ENCODE measurements around the gene UBALD1. TPM values are rescaled to one million over a fixed set of nuclear protein-coding genes. Genes with fewer than 3 reads are reported as not detected.
"Not testable (repeated sequence)": the region's sequence is repeated elsewhere in the genome, so short reads cannot be mapped to it uniquely, and the experiment has no call there.

The UBALD1 gene
- total RNA-seq, 1 experiment from 2014 or later: 45.9 TPM

DNA sequence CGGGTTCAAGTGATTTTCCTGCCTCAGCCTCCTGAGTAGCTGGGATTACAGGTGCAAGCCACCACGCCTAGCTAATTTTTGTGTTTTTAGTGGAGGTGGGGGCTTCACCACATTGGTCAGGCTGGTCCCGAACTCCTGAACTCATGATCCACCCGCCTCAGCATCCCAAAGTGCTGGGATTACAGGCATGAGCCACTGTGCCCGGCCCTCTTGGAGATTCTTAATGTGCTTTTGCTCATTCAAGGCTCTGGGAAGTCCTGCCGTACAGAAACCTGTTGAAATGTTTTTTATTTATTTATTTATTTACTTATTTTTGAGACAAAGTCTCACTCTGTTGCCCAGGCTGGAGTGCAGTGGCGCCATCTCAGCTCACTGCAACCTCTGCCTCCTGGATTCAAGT is 40.8 kb downstream of the UBALD1 start:
- DNase-seq (ENCODE audit: low read depth, low spot score); H3K27me3 ChIP-seq (ENCODE audit: insufficient read depth, low read length); H3K79me2 ChIP-seq (ENCODE audit: insufficient read depth, low read length); H4K20me1 ChIP-seq (ENCODE audit: insufficient read depth); H3K4me1 ChIP-seq (ENCODE audit: control insufficient read depth in 1 of 2, insufficient read depth in 2 of 2, low read length in 2 of 2); ATAC-seq; H3K9me2 ChIP-seq (ENCODE audit: insufficient read depth); H3K9ac ChIP-seq (ENCODE audit: low read length); RAD21 ChIA-PET (ENCODE audit: low non-redundant PET in 1 of 2, low total read pairs in 2 of 2, uncharacterized antibody in 2 of 2, unreplicated experiment in 2 of 2); POLR2A ChIA-PET; BruUV-seq (replicated peaks); intact Hi-C loops (cut with micrococcal nuclease); H3K4me2 ChIP-seq (ENCODE audit: low read length); H3K36me3 ChIP-seq (ENCODE audit: control insufficient read depth in 1 of 2, insufficient read depth in 2 of 2, low read length in 2 of 2); H3K9me3 ChIP-seq (ENCODE audit: control insufficient read depth in 1 of 2, insufficient read depth in 1 of 2, low read depth in 1 of 2, low read length in 2 of 2); H3K27ac ChIP-seq (ENCODE audit: low read depth, low read length); H3K4me3 ChIP-seq (replicated peaks in 1 of 2; ENCODE audit: low read depth in 1 of 2, low read length in 2 of 2); H2AFZ ChIP-seq (ENCODE audit: low read depth, low read length, poor library complexity, severe bottlenecking): not testable (repeated sequence)
- CTCF ChIA-PET: interaction anchor here (0.9 kb wide), 1 partner anchor 25 kb away, joined by 5 read pairs; no protein-coding TSS in a partner anchor

DNA sequence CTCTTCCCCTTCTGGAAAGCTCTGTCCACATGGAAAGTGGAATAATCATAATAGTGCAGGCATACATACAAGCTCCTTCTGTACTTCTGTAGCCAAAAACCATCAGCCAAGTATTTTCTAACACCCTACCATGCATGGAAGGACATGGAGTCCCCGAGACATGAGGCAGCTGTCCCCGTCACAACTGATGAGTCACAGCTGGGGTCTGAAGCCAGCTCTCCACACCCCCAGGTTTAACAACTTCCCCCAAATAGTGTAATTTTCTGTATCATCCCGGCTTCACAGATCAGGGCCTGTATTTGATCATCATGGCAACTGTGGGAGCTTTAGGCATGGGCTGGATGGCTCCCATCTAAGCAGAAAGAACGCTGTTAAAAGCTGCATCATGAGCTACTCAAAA is 42.0 kb downstream of the UBALD1 start:
- TF ChIP-seq EZH2 (IDR thresholded peaks at IDR 0.05) (no peak), POLR2AphosphoS5 (IDR thresholded peaks at IDR 0.05; ENCODE audit: low read depth, low read length) (no peak), FOSL1 (IDR thresholded peaks at IDR 0.05; ENCODE audit: low read depth) (no peak), EGR1 (IDR thresholded peaks at IDR 0.05; ENCODE audit: low read depth) (no peak), TCF7L2 (IDR thresholded peaks at IDR 0.05; ENCODE audit: borderline replicate concordance, extremely low read depth, insufficient read depth, insufficient read length) (no peak), SP1 (IDR thresholded peaks at IDR 0.05; ENCODE audit: low read depth) (no peak)
- TF ChIP-seq, protein P1, sequence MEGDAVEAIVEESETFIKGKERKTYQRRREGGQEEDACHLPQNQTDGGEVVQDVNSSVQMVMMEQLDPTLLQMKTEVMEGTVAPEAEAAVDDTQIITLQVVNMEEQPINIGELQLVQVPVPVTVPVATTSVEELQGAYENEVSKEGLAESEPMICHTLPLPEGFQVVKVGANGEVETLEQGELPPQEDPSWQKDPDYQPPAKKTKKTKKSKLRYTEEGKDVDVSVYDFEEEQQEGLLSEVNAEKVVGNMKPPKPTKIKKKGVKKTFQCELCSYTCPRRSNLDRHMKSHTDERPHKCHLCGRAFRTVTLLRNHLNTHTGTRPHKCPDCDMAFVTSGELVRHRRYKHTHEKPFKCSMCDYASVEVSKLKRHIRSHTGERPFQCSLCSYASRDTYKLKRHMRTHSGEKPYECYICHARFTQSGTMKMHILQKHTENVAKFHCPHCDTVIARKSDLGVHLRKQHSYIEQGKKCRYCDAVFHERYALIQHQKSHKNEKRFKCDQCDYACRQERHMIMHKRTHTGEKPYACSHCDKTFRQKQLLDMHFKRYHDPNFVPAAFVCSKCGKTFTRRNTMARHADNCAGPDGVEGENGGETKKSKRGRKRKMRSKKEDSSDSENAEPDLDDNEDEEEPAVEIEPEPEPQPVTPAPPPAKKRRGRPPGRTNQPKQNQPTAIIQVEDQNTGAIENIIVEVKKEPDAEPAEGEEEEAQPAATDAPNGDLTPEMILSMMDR (IDR thresholded peaks at IDR 0.05 in 2 of 3, conservative IDR thresholded peaks at IDR 0.05 in 1 of 3; ENCODE audit: borderline replicate concordance in 1 of 3, insufficient read depth in 1 of 3, low read depth in 2 of 3, low read length in 2 of 3): no peak
- no peak for ATAC-seq
- Histone ChIP-seq H3K4me3 (replicated peaks in 1 of 2; ENCODE audit: low read depth in 1 of 2, low read length in 2 of 2) (no peak overlapping the region), H4K20me1 (ENCODE audit: insufficient read depth) (no peaks in the 10 kb centered on the region), H3K27ac (ENCODE audit: low read depth, low read length) (no peak overlapping the region), H3K4me2 (ENCODE audit: low read length) (no peak overlapping the region), H3K9me2 (ENCODE audit: insufficient read depth) (no peaks in the 10 kb centered on the region), H3K79me2 (ENCODE audit: insufficient read depth, low read length) (no peaks in the 10 kb centered on the region), H3K27me3 (ENCODE audit: insufficient read depth, low read length) (no peaks in the 10 kb centered on the region), H2AFZ (ENCODE audit: low read depth, low read length, poor library complexity, severe bottlenecking) (no peak overlapping the region), H3K36me3 (ENCODE audit: control insufficient read depth in 1 of 2, insufficient read depth in 2 of 2, low read length in 2 of 2) (no peaks in the 10 kb centered on the region), H3K9ac (ENCODE audit: low read length) (no peak overlapping the region), H3K4me1 (ENCODE audit: control insufficient read depth in 1 of 2, insufficient read depth in 2 of 2, low read length in 2 of 2) (no peaks in the 10 kb centered on the region), H3K9me3 (ENCODE audit: control insufficient read depth in 1 of 2, insufficient read depth in 1 of 2, low read depth in 1 of 2, low read length in 2 of 2) (no peaks in the 10 kb centered on the region)
- no peak for DNase-seq (ENCODE audit: low read depth, low spot score)
- ChIA-PET POLR2A (no interaction called here), CTCF (interaction anchor here (1.4 to 2.4 kb wide), 2 partner anchors 13 to 24 kb away, joined by 4 to 8 read pairs; no protein-coding TSS in a partner anchor), RAD21 (ENCODE audit: low non-redundant PET in 1 of 2, low total read pairs in 2 of 2, uncharacterized antibody in 2 of 2, unreplicated experiment in 2 of 2) (no interaction called here)
- intact Hi-C loops (cut with micrococcal nuclease): no loop called here
- BruUV-seq (replicated peaks): no TSS peak

Measured in HCT116 (cell line).